Heart left ventricle (tissue), 16 donors: ENCODE data around the gene ALCAM. TPM values are rescaled to one million over a fixed set of nuclear protein-coding genes. Genes with fewer than 3 reads are reported as not detected.
A peak's percentile ranks its signal among the peaks of the same experiment; 100 is the strongest.

Experiments
- ATAC-seq, 4 donors: fragments of 200-7000 bp; cut with Tn5 transposase; one replicate each; pipeline ENCODE4 v1.9.1; 2020 to 2022; ENCODE audit warnings: moderate library complexity in 4 of 4, mild to moderate bottlenecking in 3 of 4, moderate number of reproducible peaks in 1 of 4
- DNase-seq, 5 donors: peaks; one replicate each; pipeline ENCODE4 v3.0.0-alpha.2; 2020
- H3K27ac ChIP-seq, 12 donors: fragments of 200-600 bp; sonication (generic) in 4 of 12; one replicate each; pipeline versions ENCODE4 v1.5.0 to v1.8.0; 2016 to 2022; ENCODE audit warnings: mild to moderate bottlenecking in 2 of 12
- H3K27me3 ChIP-seq, 9 donors: fragments of 200-600 bp; sonication (generic) in 2 of 9; one replicate each; pipeline versions ENCODE4 v1.5.1 to v1.8.0; 2016 to 2022; ENCODE audit warnings: mild to moderate bottlenecking in 3 of 9
- H3K36me3 ChIP-seq, 9 donors: fragments of 200-600 bp; sonication (generic) in 2 of 9; one replicate each; pipeline versions ENCODE4 v1.5.0 to v1.8.0; 2018 to 2022; ENCODE audit warnings: mild to moderate bottlenecking in 2 of 9
- H3K4me1 ChIP-seq, 12 donors: fragments of 200-600 bp; sonication (generic) in 4 of 12; one replicate each; pipeline versions ENCODE4 v1.5.0 to v1.8.0; 2016 to 2022; ENCODE audit warnings: mild to moderate bottlenecking in 3 of 12
- H3K4me3 ChIP-seq, 12 donors: fragments of 200-600 bp; sonication (generic) in 4 of 12; one replicate each; pipeline versions ENCODE4 v1.5.0 to v1.8.0; 2017 to 2022; ENCODE audit warnings: mild to moderate bottlenecking in 9 of 12, moderate library complexity in 4 of 12
- H3K9me3 ChIP-seq, 12 donors: fragments of 200-600 bp; sonication (generic) in 4 of 12; one replicate each; pipeline versions ENCODE4 v1.5.0 to v1.8.0; 2016 to 2022; ENCODE audit warnings: mild to moderate bottlenecking in 1 of 12
- POLR2A ChIP-seq, 2 donors: fragments of 450-650 bp; IDR thresholded peaks; one replicate each; pipeline ENCODE4 v1.6.1; 2017; ENCODE audit warnings: antibody characterized with exemption in 2 of 2, mild to moderate bottlenecking in 2 of 2, moderate library complexity in 2 of 2
- WGBS, 4 donors: extraction: QIAGEN DNeasy Blood & Tissue Kit in 2 of 4; methylation state at CpG; one replicate each; pipeline versions ENCODE4 v1.1.5 to v1.1.7; 2013 to 2018; 5-methylcytosine and 5-hydroxymethylcytosine counted together
- intact Hi-C, 10 donors: fragments of 100-400 bp; cut with DNase I; formaldehyde crosslinking; loops; one replicate each; pipeline versions ENCODE4 v1.11.1 to v1.14.2; 2022
- polyA plus RNA-seq, 2 donors: library from polyadenylated mRNA; stranded (reverse); fragments of 200-250 nt; gene quantifications; one replicate each; pipeline ENCODE4 v1.2.3, GENCODE V29; 2013
- total RNA-seq, 9 donors: library from RNA; depleted of rRNA in 2 of 9; stranded (reverse); fragments of >200 nt in 2 of 9; fragmentation: NEBNext Ultra II Directional in 3 of 9; extraction: Animal tissue kit (Norgen Biotek cat#: 25700) in 3 of 9; gene quantifications; one replicate each; pipeline versions ENCODE4 v1.1.0 to v1.2.4, GENCODE V29; 2016 to 2023
- TF ChIP-seq, protein P1 (sequence below), 12 donors: fragments of 200-600 bp; sonication (generic) in 4 of 12; IDR thresholded peaks; one replicate each; pipeline versions ENCODE4 v1.5.0 to v1.8.0; 2018 to 2022; ENCODE audit warnings: antibody characterized with exemption in 12 of 12, mild to moderate bottlenecking in 5 of 12
- donor health status: ischemic (EF 13 %, LVEDD 7.1; RV severe dilation, severe dysfunction).
- donor health status: healthy with polysubstance abuse.
- donor health status: DM: no; HTN: yes; CAD: no.
- donor health status: DM: no; HTN: no; CAD: no.
- donor health status: ischemic (EF 25% LVEDD 6.9; RV normal size, moderate dysfunction).
- donor health status: ischemic (EF 25% LVEDD 5.7; RV mildly dilated, moderate dysfunction).
- donor health status: healthy.
- donor health status: DM: yes; HTN: yes; CAD: no.
- donor health status: ischemic (EF 35%, LVEDD 5.7; RV mildly dilated, moderate dysfunction).
- donor health status: nonischemic (EF 11% LVEDD 7.7; RV severe dilation, severe dysfunction).
- donor health status: DM: yes; HTN: yes; CAD: no.
- donor health status: PGD.
- donor health status: ischemic (EF 29% LVEDD 5.4; RV normal size, mild dysfunction).
- donor health status: nonischemic (EF 23%, LVEDD 6.1; RV moderate dilation, normal function).

ALCAM gene
- total and polyA plus RNA-seq, 11 donors: 0.91 to 19.9 (median 5.5) TPM

GRCh38 chr3:105365391-105366325, 1.1 kb upstream of the ALCAM start:
- 4 to 8% (median 4%) methylated on average over 24 of the region's 24 CpGs for WGBS, 4 donors
- H3K4me3 ChIP-seq: peak overlapping the region; percentile 25 to 72 (median 62)
- H3K9me3 ChIP-seq: no peaks in the 10 kb centered on the region
- intact Hi-C loops: loop anchor here in 7 of 10 donors (5.0 to 10.0 kb wide), 4 partner anchors 738 to 1093 kb away; no protein-coding TSS in a partner anchor
- ATAC-seq (peak in 2 of 4 donors; percentile 3 to 8), DNase-seq (no peak)
- peak overlapping the region in 4 of 12 donors; percentile 5 to 45 (median 16) for H3K27ac ChIP-seq
- no peak for TF ChIP-seq POLR2A (IDR thresholded peaks at IDR 0.05)
- TF ChIP-seq, protein P1, sequence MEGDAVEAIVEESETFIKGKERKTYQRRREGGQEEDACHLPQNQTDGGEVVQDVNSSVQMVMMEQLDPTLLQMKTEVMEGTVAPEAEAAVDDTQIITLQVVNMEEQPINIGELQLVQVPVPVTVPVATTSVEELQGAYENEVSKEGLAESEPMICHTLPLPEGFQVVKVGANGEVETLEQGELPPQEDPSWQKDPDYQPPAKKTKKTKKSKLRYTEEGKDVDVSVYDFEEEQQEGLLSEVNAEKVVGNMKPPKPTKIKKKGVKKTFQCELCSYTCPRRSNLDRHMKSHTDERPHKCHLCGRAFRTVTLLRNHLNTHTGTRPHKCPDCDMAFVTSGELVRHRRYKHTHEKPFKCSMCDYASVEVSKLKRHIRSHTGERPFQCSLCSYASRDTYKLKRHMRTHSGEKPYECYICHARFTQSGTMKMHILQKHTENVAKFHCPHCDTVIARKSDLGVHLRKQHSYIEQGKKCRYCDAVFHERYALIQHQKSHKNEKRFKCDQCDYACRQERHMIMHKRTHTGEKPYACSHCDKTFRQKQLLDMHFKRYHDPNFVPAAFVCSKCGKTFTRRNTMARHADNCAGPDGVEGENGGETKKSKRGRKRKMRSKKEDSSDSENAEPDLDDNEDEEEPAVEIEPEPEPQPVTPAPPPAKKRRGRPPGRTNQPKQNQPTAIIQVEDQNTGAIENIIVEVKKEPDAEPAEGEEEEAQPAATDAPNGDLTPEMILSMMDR (IDR thresholded peaks at IDR 0.05): no peak
- H3K36me3 ChIP-seq: no peaks in the 10 kb centered on the region
- H3K27me3 ChIP-seq: no peaks in the 10 kb centered on the region
- H3K4me1 ChIP-seq: peaks cover 0 to 43% (median 21%) of the 10 kb centered on the region in 12 donors

DNA sequence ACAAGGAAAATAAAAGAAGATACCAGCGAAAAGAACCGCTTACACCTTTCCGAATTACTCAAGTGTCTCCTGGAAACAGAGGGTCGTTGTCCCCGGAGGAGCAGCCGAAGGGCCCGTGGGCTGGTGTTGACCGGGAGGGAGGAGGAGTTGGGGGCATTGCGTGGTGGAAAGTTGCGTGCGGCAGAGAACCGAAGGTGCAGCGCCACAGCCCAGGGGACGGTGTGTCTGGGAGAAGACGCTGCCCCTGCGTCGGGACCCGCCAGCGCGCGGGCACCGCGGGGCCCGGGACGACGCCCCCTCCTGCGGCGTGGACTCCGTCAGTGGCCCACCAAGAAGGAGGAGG, 325 bp downstream of the ALCAM start:
- no peaks in the 10 kb centered on the region for H3K36me3 ChIP-seq
- H3K4me3 ChIP-seq: peak overlapping the region; percentile 25 to 72 (median 62)
- WGBS, 4 donors: 0 to 2% (median 1%) methylated on average over 12 to 29 of the region's 29 CpGs
- H3K27ac ChIP-seq: peak overlapping the region in 6 of 12 donors; percentile 17 to 73 (median 38)
- DNase-seq: peak in 3 of 5 donors; percentile 26 to 48 (median 32)
- ATAC-seq: no peak
- H3K9me3 ChIP-seq: no peaks in the 10 kb centered on the region
- no peak for TF ChIP-seq POLR2A (IDR thresholded peaks at IDR 0.05)
- TF ChIP-seq, protein P1 (IDR thresholded peaks at IDR 0.05): no peak
- intact Hi-C loops: loop anchor here in 7 of 10 donors (5.0 to 10.0 kb wide), 4 partner anchors 740 to 1095 kb away; no protein-coding TSS in a partner anchor
- no peaks in the 10 kb centered on the region for H3K27me3 ChIP-seq
- peaks cover 0 to 43% (median 21%) of the 10 kb centered on the region in 12 donors for H3K4me1 ChIP-seq

- intact Hi-C loops: loop anchor here in 7 of 10 donors (2.0 to 10.0 kb wide), 5 partner anchors 151 to 1095 kb away; no protein-coding TSS in a partner anchor
- peak in 3 of 4 donors; percentile 13 to 42 (median 41) for ATAC-seq
These were observed 901 bp downstream of the ALCAM start for GRCh38 chr3:105367406-105368213.

More at GRCh38 chr3:105367406-105368213, 901 bp downstream of the ALCAM start:
- WGBS, 4 donors: 1 to 9% (median 3%) methylated on average over 16 to 37 of the region's 37 CpGs
- no peaks in the 10 kb centered on the region for H3K36me3 ChIP-seq
- peak overlapping the region; percentile 25 to 72 (median 62) for H3K4me3 ChIP-seq
- peak; percentile 53 to 78 (median 61) for DNase-seq
- H3K27me3 ChIP-seq: no peaks in the 10 kb centered on the region
- H3K4me1 ChIP-seq: peaks cover 0 to 43% (median 21%) of the 10 kb centered on the region in 12 donors
- TF ChIP-seq, protein P1 (IDR thresholded peaks at IDR 0.05): peak in 1 of 12 donors; percentile 28
- TF ChIP-seq POLR2A (IDR thresholded peaks at IDR 0.05): no peak
- no peaks in the 10 kb centered on the region for H3K9me3 ChIP-seq
- peak overlapping the region in 7 of 12 donors; percentile 14 to 73 (median 32) for H3K27ac ChIP-seq
